ENCODE results near the gene THADA. TPM values are rescaled to one million over a fixed set of nuclear protein-coding genes. Genes with fewer than 3 reads are reported as not detected.
A peak's percentile ranks its signal among the peaks of the same experiment; 100 is the strongest.
"Not testable (repeated sequence)": the region's sequence is repeated elsewhere in the genome, so short reads cannot be mapped to it uniquely, and the experiment has no call there.

The THADA gene
- total and polyA plus RNA-seq, 5 donors from 2014 or later, result 19.1 to 52.9 (median 20.2) TPM

DNA sequence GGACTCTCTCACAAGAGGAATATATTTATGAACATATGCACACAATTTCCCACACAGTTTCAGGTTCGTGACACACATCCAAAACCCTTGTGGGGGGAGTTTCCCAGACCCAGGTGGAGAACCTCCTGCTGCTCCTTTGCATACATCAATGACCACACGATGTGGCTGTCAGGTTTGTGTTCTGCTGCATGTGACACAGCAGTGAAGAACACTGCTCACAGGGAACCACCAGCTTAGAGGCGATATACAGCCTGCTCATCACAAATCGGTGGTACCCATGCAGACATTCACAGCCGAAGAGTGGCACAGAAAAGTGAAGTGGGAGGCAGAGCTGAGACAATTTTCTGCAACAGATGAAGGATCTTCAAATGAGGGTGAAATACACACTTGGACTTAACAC, 193.8 kb downstream of the THADA start:
- H3K27ac Mint-ChIP-seq, result peak overlapping the region in 1 of 3 donors; percentile 78
- no peak overlapping the region for H3K27ac ChIP-seq (ENCODE audit: insufficient read depth, low read length, poor library complexity, severe bottlenecking)
- H3K4me3 ChIP-seq (ENCODE audit: low read depth, low read length), result no peak overlapping the region
- DNase-seq (no peak), ATAC-seq (ENCODE audit: low read depth in 2 of 2) (peak in 1 of 2 donors; percentile 25)
- H3K9me3 ChIP-seq (ENCODE audit: control insufficient read depth in 2 of 2, low read length in 2 of 2), result no peaks in the 10 kb centered on the region
- H3K4me1 Mint-ChIP-seq, result peaks cover 0 to 12% (median 7%) of the 10 kb centered on the region in 4 donors
- peaks cover 28% of the 10 kb centered on the region for H3K36me3 Mint-ChIP-seq
- no peaks in the 10 kb centered on the region for H3K27me3 ChIP-seq (ENCODE audit: control insufficient read depth, insufficient read depth, low read length)
- peaks cover 15% of the 10 kb centered on the region for H3K36me3 ChIP-seq (ENCODE audit: control insufficient read depth, insufficient read depth, low read length)
- no peaks in the 10 kb centered on the region for H3K4me1 ChIP-seq (ENCODE audit: control insufficient read depth, insufficient read depth, low read length, poor library complexity, severe bottlenecking)
- no peaks in the 10 kb centered on the region for H3K9me3 Mint-ChIP-seq
- H3K4me3 Mint-ChIP-seq, result peak overlapping the region in 1 of 4 donors; percentile 16
- H3K27me3 Mint-ChIP-seq, result no peaks in the 10 kb centered on the region

DNA sequence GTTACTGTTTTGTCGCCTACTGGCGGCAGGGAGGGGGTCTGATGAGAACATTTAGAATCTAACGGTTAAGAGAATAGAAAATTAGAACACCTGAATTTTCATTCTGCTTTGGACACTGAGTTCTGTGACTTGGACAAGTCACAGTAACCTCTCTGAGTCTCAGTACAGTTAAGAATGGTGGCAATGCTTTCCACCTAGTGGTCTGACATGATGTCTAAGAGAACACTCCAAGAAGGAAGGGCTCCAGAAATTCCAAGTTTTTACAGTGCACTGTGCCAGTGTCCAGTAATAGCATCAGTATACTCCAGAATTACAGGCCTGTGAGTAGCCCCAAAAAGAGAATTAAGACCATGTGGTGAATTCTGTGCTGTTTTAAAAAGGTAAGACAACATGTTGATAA, 195.3 kb downstream of the THADA start:
- H3K27me3 Mint-ChIP-seq, result no peaks in the 10 kb centered on the region
- H3K36me3 ChIP-seq (ENCODE audit: control insufficient read depth, insufficient read depth, low read length), result peaks cover 28% of the 10 kb centered on the region
- ATAC-seq (ENCODE audit: low read depth in 2 of 2), result no peak
- no peak overlapping the region for H3K27ac ChIP-seq (ENCODE audit: insufficient read depth, low read length, poor library complexity, severe bottlenecking)
- peaks cover 27% of the 10 kb centered on the region for H3K36me3 Mint-ChIP-seq
- no peaks in the 10 kb centered on the region for H3K9me3 ChIP-seq (ENCODE audit: control insufficient read depth in 2 of 2, low read length in 2 of 2)
- H3K4me3 ChIP-seq (ENCODE audit: low read depth, low read length), result no peak overlapping the region
- H3K9me3 Mint-ChIP-seq, result no peaks in the 10 kb centered on the region
- H3K27ac Mint-ChIP-seq, result no peak overlapping the region
- peaks cover 0 to 12% (median 7%) of the 10 kb centered on the region in 4 donors for H3K4me1 Mint-ChIP-seq
- DNase-seq, result no peak
- no peaks in the 10 kb centered on the region for H3K27me3 ChIP-seq (ENCODE audit: control insufficient read depth, insufficient read depth, low read length)
- H3K4me1 ChIP-seq (ENCODE audit: control insufficient read depth, insufficient read depth, low read length, poor library complexity, severe bottlenecking), result no peaks in the 10 kb centered on the region
- no peak overlapping the region for H3K4me3 Mint-ChIP-seq

DNA sequence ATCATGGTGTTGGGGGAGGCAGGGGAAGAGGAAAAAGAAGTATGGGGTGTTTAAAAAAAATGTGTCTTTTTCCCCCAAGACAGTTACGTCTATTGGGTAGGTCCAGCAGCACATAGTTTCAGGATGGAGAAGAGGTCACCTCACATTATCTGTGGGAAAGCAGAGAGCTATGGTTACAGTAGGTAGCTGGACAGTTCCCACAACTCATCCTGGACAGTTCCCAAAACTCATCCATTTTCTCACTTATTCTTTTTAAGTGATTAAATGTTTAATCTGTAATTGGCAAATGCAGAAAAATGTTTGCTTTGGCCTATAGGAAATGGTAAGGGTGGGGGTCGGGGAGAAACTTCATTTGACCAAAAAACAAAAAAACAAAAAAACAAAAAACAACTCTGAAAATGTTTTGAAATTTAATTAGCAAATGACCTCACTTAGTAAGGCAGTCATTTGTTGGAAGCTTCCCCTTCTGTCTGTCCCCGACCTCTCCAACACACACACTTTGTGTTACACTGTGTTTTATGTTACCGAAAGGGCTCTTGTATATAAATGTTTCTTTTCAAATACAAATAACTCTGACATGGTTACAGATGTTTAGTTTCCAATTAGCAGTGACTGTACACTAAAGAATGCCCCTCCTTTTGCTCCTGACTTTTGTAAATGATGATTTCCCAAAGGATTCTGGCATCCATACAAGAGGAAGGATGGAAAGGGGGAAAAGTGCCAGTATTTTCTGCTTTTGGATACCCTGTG, 196.1 kb downstream of the THADA start:
- H3K4me3 Mint-ChIP-seq, result no peak overlapping the region
- Histone ChIP-seq H3K27me3 (ENCODE audit: control insufficient read depth, insufficient read depth, low read length) (no peaks in the 10 kb centered on the region), H3K27ac (ENCODE audit: insufficient read depth, low read length, poor library complexity, severe bottlenecking) (no peak overlapping the region), H3K4me1 (ENCODE audit: control insufficient read depth, insufficient read depth, low read length, poor library complexity, severe bottlenecking) (no peaks in the 10 kb centered on the region), H3K4me3 (ENCODE audit: low read depth, low read length) (no peak overlapping the region), H3K9me3 (ENCODE audit: control insufficient read depth in 2 of 2, low read length in 2 of 2) (no peaks in the 10 kb centered on the region), H3K36me3 (ENCODE audit: control insufficient read depth, insufficient read depth, low read length) (peaks cover 34% of the 10 kb centered on the region)
- no peaks in the 10 kb centered on the region for H3K9me3 Mint-ChIP-seq
- ATAC-seq (ENCODE audit: low read depth in 2 of 2) (no peak), DNase-seq (no peak)
- no peaks in the 10 kb centered on the region for H3K27me3 Mint-ChIP-seq
- peaks cover 33% of the 10 kb centered on the region for H3K36me3 Mint-ChIP-seq
- H3K4me1 Mint-ChIP-seq, result peaks cover 0 to 15% (median 7%) of the 10 kb centered on the region in 4 donors
- no peak overlapping the region for H3K27ac Mint-ChIP-seq

DNA sequence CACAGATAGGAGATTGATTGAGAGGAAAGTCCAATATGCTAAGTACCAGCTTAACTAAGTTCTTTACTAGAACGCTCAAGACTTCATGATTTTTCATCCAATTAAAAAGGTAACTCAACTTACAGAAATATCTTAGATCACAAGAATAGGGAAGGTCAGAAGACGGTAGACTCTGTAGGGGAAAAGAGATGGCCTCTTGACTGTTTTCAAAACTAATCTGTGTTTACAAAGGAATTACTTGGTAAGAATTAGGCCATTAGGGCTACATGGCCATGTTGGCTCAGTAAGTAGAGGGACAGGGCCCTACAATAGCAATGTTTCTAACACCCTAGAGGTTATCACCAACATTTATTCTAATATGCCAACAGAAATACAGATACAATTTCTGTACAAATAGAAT, 196.7 kb downstream of the THADA start:
- Histone ChIP-seq H3K9me3 (ENCODE audit: control insufficient read depth in 2 of 2, low read length in 2 of 2) (no peaks in the 10 kb centered on the region), H3K27ac (ENCODE audit: insufficient read depth, low read length, poor library complexity, severe bottlenecking) (no peak overlapping the region), H3K27me3 (ENCODE audit: control insufficient read depth, insufficient read depth, low read length) (no peaks in the 10 kb centered on the region), H3K4me3 (ENCODE audit: low read depth, low read length) (no peak overlapping the region), H3K4me1 (ENCODE audit: control insufficient read depth, insufficient read depth, low read length, poor library complexity, severe bottlenecking) (no peaks in the 10 kb centered on the region), H3K36me3 (ENCODE audit: control insufficient read depth, insufficient read depth, low read length) (peaks cover 40% of the 10 kb centered on the region)
- Mint-ChIP-seq H3K27me3 (no peaks in the 10 kb centered on the region), H3K9me3 (no peaks in the 10 kb centered on the region), H3K27ac (no peak overlapping the region), H3K4me1 (peaks cover 0 to 12% (median 5%) of the 10 kb centered on the region in 4 donors), H3K36me3 (peaks cover 36% of the 10 kb centered on the region), H3K4me3 (no peak overlapping the region)
- no peak for ATAC-seq (ENCODE audit: low read depth in 2 of 2)
- DNase-seq, result no peak

DNA sequence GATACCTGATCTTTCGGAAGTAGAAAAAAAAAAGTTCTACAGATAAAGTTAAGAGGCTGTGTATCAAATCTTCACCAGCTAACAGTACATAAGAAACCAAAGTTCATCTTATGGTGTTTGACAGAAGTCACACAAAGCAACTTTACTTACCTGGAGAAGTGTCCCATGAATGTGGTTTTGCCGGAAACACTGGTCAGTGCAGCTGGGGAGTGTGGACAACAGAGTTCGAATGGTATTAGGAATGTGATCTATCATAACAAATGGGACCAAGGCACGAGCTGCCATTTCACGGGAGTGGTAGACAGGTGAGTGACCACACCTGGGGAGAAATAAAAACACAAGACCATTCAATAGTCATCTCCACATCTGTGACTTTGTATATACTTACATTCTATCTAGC, 198.0 kb downstream of the THADA start:
- Histone ChIP-seq H3K4me3 (ENCODE audit: low read depth, low read length) (no peak overlapping the region), H3K4me1 (ENCODE audit: control insufficient read depth, insufficient read depth, low read length, poor library complexity, severe bottlenecking) (no peaks in the 10 kb centered on the region), H3K27me3 (ENCODE audit: control insufficient read depth, insufficient read depth, low read length) (no peaks in the 10 kb centered on the region), H3K27ac (ENCODE audit: insufficient read depth, low read length, poor library complexity, severe bottlenecking) (no peak overlapping the region), H3K36me3 (ENCODE audit: control insufficient read depth, insufficient read depth, low read length) (peaks cover 42% of the 10 kb centered on the region), H3K9me3 (ENCODE audit: control insufficient read depth in 2 of 2, low read length in 2 of 2) (no peaks in the 10 kb centered on the region)
- no peak overlapping the region for H3K4me3 Mint-ChIP-seq
- no peak for ATAC-seq (ENCODE audit: low read depth in 2 of 2)
- no peak for DNase-seq
- H3K36me3 Mint-ChIP-seq, result peaks cover 49% of the 10 kb centered on the region
- H3K4me1 Mint-ChIP-seq, result peaks cover 0 to 12% (median 5%) of the 10 kb centered on the region in 4 donors
- H3K27me3 Mint-ChIP-seq, result no peaks in the 10 kb centered on the region
- H3K9me3 Mint-ChIP-seq, result no peaks in the 10 kb centered on the region
- H3K27ac Mint-ChIP-seq, result no peak overlapping the region

DNA sequence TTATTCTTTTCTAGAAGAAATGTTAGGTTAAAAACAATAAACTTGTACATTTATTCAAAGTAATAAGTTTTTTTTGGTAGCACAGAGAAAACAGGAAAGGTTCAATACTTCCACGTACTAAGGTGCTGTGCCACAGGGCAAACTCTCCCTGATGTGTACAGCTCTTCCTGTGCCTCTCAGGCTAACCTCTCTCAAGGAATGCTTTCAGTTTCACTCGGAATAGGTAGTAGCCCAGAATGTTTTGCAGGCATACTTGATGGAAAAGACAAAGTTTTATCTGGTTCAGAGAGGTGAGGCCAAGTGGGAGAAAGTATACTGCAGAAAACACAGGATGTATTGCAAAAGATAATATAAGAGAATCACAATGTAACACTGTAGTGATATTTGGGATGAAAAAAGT, 198.4 kb downstream of the THADA start:
- Histone ChIP-seq H3K27ac (ENCODE audit: insufficient read depth, low read length, poor library complexity, severe bottlenecking) (no peak overlapping the region), H3K4me1 (ENCODE audit: control insufficient read depth, insufficient read depth, low read length, poor library complexity, severe bottlenecking) (no peaks in the 10 kb centered on the region), H3K36me3 (ENCODE audit: control insufficient read depth, insufficient read depth, low read length) (peaks cover 42% of the 10 kb centered on the region), H3K4me3 (ENCODE audit: low read depth, low read length) (no peak overlapping the region), H3K9me3 (ENCODE audit: control insufficient read depth in 2 of 2, low read length in 2 of 2) (no peaks in the 10 kb centered on the region), H3K27me3 (ENCODE audit: control insufficient read depth, insufficient read depth, low read length) (no peaks in the 10 kb centered on the region)
- Mint-ChIP-seq H3K4me3 (no peak overlapping the region), H3K9me3 (no peaks in the 10 kb centered on the region), H3K4me1 (peaks cover 0 to 11% (median 6%) of the 10 kb centered on the region in 4 donors), H3K27me3 (no peaks in the 10 kb centered on the region), H3K36me3 (peaks cover 50% of the 10 kb centered on the region), H3K27ac (no peak overlapping the region)
- no peak for ATAC-seq (ENCODE audit: low read depth in 2 of 2)
- no peak for DNase-seq

DNA sequence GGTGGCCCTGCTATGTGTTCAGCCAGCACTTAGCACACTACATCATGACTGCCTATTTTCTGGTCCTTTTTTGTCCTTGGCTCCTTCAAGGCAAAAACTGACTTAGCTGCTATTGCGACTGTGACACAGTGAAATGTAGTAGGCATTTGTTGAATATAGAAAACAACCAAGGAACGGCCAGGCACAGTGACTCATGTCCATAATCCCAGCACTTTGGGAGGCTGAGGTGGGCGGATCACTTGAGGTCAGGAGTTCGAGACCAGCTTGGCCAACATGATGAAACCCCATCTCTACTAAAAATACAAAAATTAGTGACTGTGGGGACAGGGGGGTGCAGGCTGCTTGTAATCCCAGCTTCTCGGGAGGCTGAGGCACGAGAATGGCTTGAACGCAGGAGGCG, 199.5 kb downstream of the THADA start:
- H3K27ac Mint-ChIP-seq; H3K27me3 Mint-ChIP-seq; H3K27me3 ChIP-seq (ENCODE audit: control insufficient read depth, insufficient read depth, low read length); H3K4me3 Mint-ChIP-seq; H3K9me3 ChIP-seq (ENCODE audit: control insufficient read depth in 2 of 2, low read length in 2 of 2); ATAC-seq (ENCODE audit: low read depth in 2 of 2); H3K4me3 ChIP-seq (ENCODE audit: low read depth, low read length); H3K9me3 Mint-ChIP-seq; H3K4me1 ChIP-seq (ENCODE audit: control insufficient read depth, insufficient read depth, low read length, poor library complexity, severe bottlenecking); H3K27ac ChIP-seq (ENCODE audit: insufficient read depth, low read length, poor library complexity, severe bottlenecking); DNase-seq: not testable (repeated sequence)
- peaks cover 50% of the 10 kb centered on the region for H3K36me3 Mint-ChIP-seq
- peaks cover 0 to 13% (median 7%) of the 10 kb centered on the region in 4 donors for H3K4me1 Mint-ChIP-seq
- peaks cover 42% of the 10 kb centered on the region for H3K36me3 ChIP-seq (ENCODE audit: control insufficient read depth, insufficient read depth, low read length)

DNA sequence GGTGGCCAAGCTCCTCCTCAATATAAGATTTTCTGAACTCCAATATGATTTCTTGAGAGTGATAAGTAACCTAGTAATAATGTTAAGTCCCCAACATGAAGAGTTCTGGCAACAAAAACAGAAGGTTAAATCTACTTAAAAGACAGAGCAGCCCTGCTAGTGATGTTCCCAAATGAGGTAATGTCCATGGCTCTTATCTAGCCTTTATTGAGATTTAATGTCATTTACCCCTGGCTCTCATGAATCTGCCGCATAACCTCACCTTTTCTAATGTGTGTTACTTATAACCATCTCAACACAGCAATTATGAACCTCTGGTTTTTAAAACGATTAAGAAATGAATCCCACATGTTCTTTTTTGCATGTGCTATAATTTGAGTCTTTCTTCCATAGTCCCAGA, 201.9 kb downstream of the THADA start:
- H3K36me3 Mint-ChIP-seq, result peaks cover 45% of the 10 kb centered on the region
- ATAC-seq (ENCODE audit: low read depth in 2 of 2) (no peak), DNase-seq (no peak)
- H3K4me3 ChIP-seq (ENCODE audit: low read depth, low read length), result no peak overlapping the region
- no peaks in the 10 kb centered on the region for H3K27me3 ChIP-seq (ENCODE audit: control insufficient read depth, insufficient read depth, low read length)
- H3K9me3 ChIP-seq (ENCODE audit: control insufficient read depth in 2 of 2, low read length in 2 of 2), result no peaks in the 10 kb centered on the region
- H3K9me3 Mint-ChIP-seq, result no peaks in the 10 kb centered on the region
- H3K27ac ChIP-seq (ENCODE audit: insufficient read depth, low read length, poor library complexity, severe bottlenecking), result no peak overlapping the region
- H3K27me3 Mint-ChIP-seq, result no peaks in the 10 kb centered on the region
- H3K4me1 ChIP-seq (ENCODE audit: control insufficient read depth, insufficient read depth, low read length, poor library complexity, severe bottlenecking), result no peaks in the 10 kb centered on the region
- H3K4me3 Mint-ChIP-seq, result no peak overlapping the region
- no peak overlapping the region for H3K27ac Mint-ChIP-seq
- peaks cover 42% of the 10 kb centered on the region for H3K36me3 ChIP-seq (ENCODE audit: control insufficient read depth, insufficient read depth, low read length)
- H3K4me1 Mint-ChIP-seq, result peaks cover under 1 to 15% (median 10%) of the 10 kb centered on the region in 4 donors
